ENCODE measurements around the gene ACAD10. TPM values are rescaled to one million over a fixed set of nuclear protein-coding genes. Genes with fewer than 3 reads are reported as not detected.

ACAD10 gene
- total and polyA plus RNA-seq, 2 of the 13 experiments (the other 11 are each of a cell fraction or from before 2014, with no cell fraction given), result 15.2 to 16.3 TPM

DNA sequence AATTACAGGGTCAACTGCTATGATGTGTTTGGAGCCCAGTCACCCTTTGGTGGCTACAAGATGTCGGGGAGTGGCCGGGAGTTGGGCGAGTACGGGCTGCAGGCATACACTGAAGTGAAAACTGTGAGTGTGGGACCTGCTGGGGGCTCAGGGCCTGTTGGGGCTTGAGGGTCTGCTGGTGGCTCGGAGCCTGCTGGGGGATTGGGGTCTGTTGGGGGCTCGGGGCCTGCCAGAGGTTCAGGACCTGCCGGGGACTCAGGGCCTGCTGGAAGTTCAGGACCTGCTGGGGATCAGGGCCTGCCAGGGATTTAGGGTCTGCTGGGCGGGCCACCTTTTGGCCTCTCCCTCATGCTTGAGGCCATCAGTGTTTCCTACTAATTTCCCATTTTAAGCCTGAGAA, 118.0 kb downstream of the ACAD10 start (continued):
- no peak for TF ChIP-seq ZNF543 (CRISPR knock-in tag; IDR thresholded peaks at IDR 0.05)
- no peak for TF ChIP-seq IRX3 (CRISPR knock-in tag; IDR thresholded peaks at IDR 0.05; ENCODE audit: borderline replicate concordance, low read depth)
- TF ChIP-seq ZNF709 (CRISPR knock-in tag; IDR thresholded peaks at IDR 0.05), result no peak
- TF ChIP-seq, protein P1, sequence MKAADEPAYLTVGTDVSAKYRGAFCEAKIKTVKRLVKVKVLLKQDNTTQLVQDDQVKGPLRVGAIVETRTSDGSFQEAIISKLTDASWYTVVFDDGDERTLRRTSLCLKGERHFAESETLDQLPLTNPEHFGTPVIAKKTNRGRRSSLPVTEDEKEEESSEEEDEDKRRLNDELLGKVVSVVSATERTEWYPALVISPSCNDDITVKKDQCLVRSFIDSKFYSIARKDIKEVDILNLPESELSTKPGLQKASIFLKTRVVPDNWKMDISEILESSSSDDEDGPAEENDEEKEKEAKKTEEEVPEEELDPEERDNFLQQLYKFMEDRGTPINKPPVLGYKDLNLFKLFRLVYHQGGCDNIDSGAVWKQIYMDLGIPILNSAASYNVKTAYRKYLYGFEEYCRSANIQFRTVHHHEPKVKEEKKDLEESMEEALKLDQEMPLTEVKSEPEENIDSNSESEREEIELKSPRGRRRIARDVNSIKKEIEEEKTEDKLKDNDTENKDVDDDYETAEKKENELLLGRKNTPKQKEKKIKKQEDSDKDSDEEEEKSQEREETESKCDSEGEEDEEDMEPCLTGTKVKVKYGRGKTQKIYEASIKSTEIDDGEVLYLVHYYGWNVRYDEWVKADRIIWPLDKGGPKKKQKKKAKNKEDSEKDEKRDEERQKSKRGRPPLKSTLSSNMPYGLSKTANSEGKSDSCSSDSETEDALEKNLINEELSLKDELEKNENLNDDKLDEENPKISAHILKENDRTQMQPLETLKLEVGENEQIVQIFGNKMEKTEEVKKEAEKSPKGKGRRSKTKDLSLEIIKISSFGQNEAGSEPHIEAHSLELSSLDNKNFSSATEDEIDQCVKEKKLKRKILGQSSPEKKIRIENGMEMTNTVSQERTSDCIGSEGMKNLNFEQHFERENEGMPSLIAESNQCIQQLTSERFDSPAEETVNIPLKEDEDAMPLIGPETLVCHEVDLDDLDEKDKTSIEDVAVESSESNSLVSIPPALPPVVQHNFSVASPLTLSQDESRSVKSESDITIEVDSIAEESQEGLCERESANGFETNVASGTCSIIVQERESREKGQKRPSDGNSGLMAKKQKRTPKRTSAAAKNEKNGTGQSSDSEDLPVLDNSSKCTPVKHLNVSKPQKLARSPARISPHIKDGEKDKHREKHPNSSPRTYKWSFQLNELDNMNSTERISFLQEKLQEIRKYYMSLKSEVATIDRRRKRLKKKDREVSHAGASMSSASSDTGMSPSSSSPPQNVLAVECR (CRISPR knock-in tag; IDR thresholded peaks at IDR 0.05; ENCODE audit: borderline replicate concordance), result no peak
- TF ChIP-seq ZNF768 (CRISPR knock-in tag; IDR thresholded peaks at IDR 0.05), result no peak
- TF ChIP-seq, protein P2, sequence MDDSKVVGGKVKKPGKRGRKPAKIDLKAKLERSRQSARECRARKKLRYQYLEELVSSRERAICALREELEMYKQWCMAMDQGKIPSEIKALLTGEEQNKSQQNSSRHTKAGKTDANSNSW (CRISPR knock-in tag; IDR thresholded peaks at IDR 0.05; ENCODE audit: borderline replicate concordance), result no peak
- no peak for TF ChIP-seq NBN (conservative IDR thresholded peaks at IDR 0.05)
- TF ChIP-seq, protein P3, sequence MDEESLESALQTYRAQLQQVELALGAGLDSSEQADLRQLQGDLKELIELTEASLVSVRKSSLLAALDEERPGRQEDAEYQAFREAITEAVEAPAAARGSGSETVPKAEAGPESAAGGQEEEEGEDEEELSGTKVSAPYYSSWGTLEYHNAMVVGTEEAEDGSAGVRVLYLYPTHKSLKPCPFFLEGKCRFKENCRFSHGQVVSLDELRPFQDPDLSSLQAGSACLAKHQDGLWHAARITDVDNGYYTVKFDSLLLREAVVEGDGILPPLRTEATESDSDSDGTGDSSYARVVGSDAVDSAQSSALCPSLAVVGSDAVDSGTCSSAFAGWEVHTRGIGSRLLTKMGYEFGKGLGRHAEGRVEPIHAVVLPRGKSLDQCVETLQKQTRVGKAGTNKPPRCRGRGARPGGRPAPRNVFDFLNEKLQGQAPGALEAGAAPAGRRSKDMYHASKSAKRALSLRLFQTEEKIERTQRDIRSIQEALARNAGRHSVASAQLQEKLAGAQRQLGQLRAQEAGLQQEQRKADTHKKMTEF (CRISPR knock-in tag; IDR thresholded peaks at IDR 0.05), result no peak

Data from HepG2 (cell line).